A673 (cell line): ENCODE results near the gene SIK3. TPM values are rescaled to one million over a fixed set of nuclear protein-coding genes. Genes with fewer than 3 reads are reported as not detected.
A peak's percentile ranks its signal among the peaks of the same experiment; 100 is the strongest.

ENCODE experiments used
- BruUV-seq: library from RNA; stranded (reverse); fragments of 400-500 nt; replicated peaks from 2 replicates; lab custom pipeline; 2021; lab: Mats Ljungman, UMichigan
- CTCF ChIA-PET: fragments of 300-600 bp; sonication (Branson Sonifier 250); formaldehyde crosslinking; loops from one replicate; lab custom pipeline; 2022; ENCODE audit warnings: antibody characterized with exemption; lab: Charles Lee
- POLR2A ChIA-PET: fragments of 300-600 bp; sonication (Branson Sonifier 250); formaldehyde crosslinking; loops from one replicate; lab custom pipeline; 2022; ENCODE audit warnings: antibody characterized with exemption; ENCODE audit not compliant: low non-redundant PET; lab: Charles Lee
- DNase-seq: peaks from one replicate; pipeline ENCODE4 v3.0.0-alpha.2; 2015; ENCODE audit warnings: low spot score
- H3K27ac ChIP-seq: fragments of 200-600 bp; sonication (generic); 2 replicates; pipeline ENCODE4 v1.5.1; 2016; ENCODE audit warnings: mixed run types, low read depth, mild to moderate bottlenecking, mixed read lengths, antibody characterized with exemption, low read length; ENCODE audit not compliant: poor library complexity, severe bottlenecking
- H3K27me3 ChIP-seq: fragments of 200-600 bp; sonication (generic); replicated peaks from 2 replicates; pipeline ENCODE4 v1.6.1; 2017; ENCODE audit warnings: mixed run types, low read depth, mild to moderate bottlenecking, mixed read lengths, antibody characterized with exemption, low read length; ENCODE audit not compliant: insufficient read depth, poor library complexity
- H3K36me3 ChIP-seq: fragments of 200-600 bp; sonication (generic); 2 replicates; pipeline ENCODE4 v1.6.1; 2016; ENCODE audit warnings: mixed run types, mild to moderate bottlenecking, mixed read lengths, antibody characterized with exemption, low read length; ENCODE audit not compliant: insufficient read depth, poor library complexity, severe bottlenecking
- H3K4me1 ChIP-seq: fragments of 200-600 bp; sonication (generic); 2 replicates; pipeline ENCODE4 v1.6.1; 2017; ENCODE audit warnings: mixed run types, mild to moderate bottlenecking, mixed read lengths, antibody characterized with exemption, low read length; ENCODE audit not compliant: insufficient read depth, poor library complexity, severe bottlenecking
- H3K4me3 ChIP-seq: fragments of 200-600 bp; sonication (generic); 2 replicates; pipeline ENCODE4 v1.5.1; 2016; ENCODE audit warnings: low read depth, mixed run types, mild to moderate bottlenecking, mixed read lengths, low read length; ENCODE audit not compliant: poor library complexity, severe bottlenecking
- H3K9me3 ChIP-seq: fragments of 200-600 bp; sonication (generic); 2 replicates; pipeline ENCODE4 v1.6.1; 2016; ENCODE audit warnings: mixed run types, low read depth, mild to moderate bottlenecking, mixed read lengths, antibody characterized with exemption, low read length; ENCODE audit not compliant: poor library complexity, severe bottlenecking
- CTCF ChIP-seq: fragments of 300-800, 200-600 bp; sonication (generic); conservative IDR thresholded peaks from 2 replicates; pipeline ENCODE4 v1.5.1; 2017; ENCODE audit warnings: low read depth, mild to moderate bottlenecking, antibody characterized with exemption, low read length, moderate library complexity, mixed read lengths
- EZH2 ChIP-seq: fragments of 200-600 bp; sonication (generic); IDR thresholded peaks from 2 replicates; pipeline ENCODE4 v1.6.1; 2017; ENCODE audit warnings: borderline replicate concordance, low read depth, mild to moderate bottlenecking, mixed read lengths, antibody characterized with exemption, low read length; ENCODE audit not compliant: poor library complexity, severe bottlenecking
- intact Hi-C: fragments of 100-400 bp; cut with micrococcal nuclease; formaldehyde crosslinking; loops from one replicate; pipeline ENCODE4 v1.10.0; 2022; ENCODE audit not compliant: unreplicated experiment
- total RNA-seq: library from RNA; stranded (reverse); gene quantifications from 2 replicates; pipeline ENCODE4 v1.2.3, GENCODE V29; 2021

The SIK3 gene
- total RNA-seq, 1 experiment from 2014 or later, result 81.7 TPM

GRCh38 chr11:117045196-117045595 is 53.0 kb downstream of the SIK3 start:
- no peak for TF ChIP-seq EZH2
- no peak for TF ChIP-seq CTCF
- POLR2A ChIA-PET, result interaction anchor here (0.6 kb wide), 2 partner anchors 14 to 73 kb away, joined by 3 read pairs; no protein-coding TSS in a partner anchor
- H3K4me3 ChIP-seq, result no peak overlapping the region
- CTCF ChIA-PET, result no interaction called here
- BruUV-seq, result no TSS peak
- peak overlapping the region; percentile 14 for H3K27ac ChIP-seq
- H3K27me3 ChIP-seq, result no peaks in the 10 kb centered on the region
- H3K36me3 ChIP-seq, result no peaks in the 10 kb centered on the region
- peak; percentile 58 for DNase-seq
- no peaks in the 10 kb centered on the region for H3K9me3 ChIP-seq
- intact Hi-C loops, result no loop called here
- H3K4me1 ChIP-seq, result peaks cover 48% of the 10 kb centered on the region

GRCh38 chr11:117044287-117045035 is 53.8 kb downstream of the SIK3 start:
- no TSS peak for BruUV-seq
- DNase-seq, result no peak

GRCh38 chr11:117042689-117043088 is 55.5 kb downstream of the SIK3 start:
- POLR2A ChIA-PET, result no interaction called here
- no peak for TF ChIP-seq EZH2
- TF ChIP-seq CTCF, result no peak
- no peaks in the 10 kb centered on the region for H3K9me3 ChIP-seq
- H3K4me1 ChIP-seq, result peaks cover 61% of the 10 kb centered on the region
- peak overlapping the region; percentile 6 for H3K27ac ChIP-seq
- CTCF ChIA-PET, result no interaction called here
- H3K36me3 ChIP-seq, result no peaks in the 10 kb centered on the region
- intact Hi-C loops, result no loop called here
- H3K4me3 ChIP-seq, result no peak overlapping the region
- no TSS peak for BruUV-seq
- H3K27me3 ChIP-seq, result no peaks in the 10 kb centered on the region
- no peak for DNase-seq

More at GRCh38 chr11:117044287-117045035, 53.8 kb downstream of the SIK3 start:
- H3K27ac ChIP-seq, result peak overlapping the region; percentile 8
- no peak for TF ChIP-seq CTCF
- no peak for TF ChIP-seq EZH2
- no peaks in the 10 kb centered on the region for H3K9me3 ChIP-seq
- H3K4me1 ChIP-seq, result peaks cover 54% of the 10 kb centered on the region
- no peaks in the 10 kb centered on the region for H3K27me3 ChIP-seq
- POLR2A ChIA-PET, result interaction anchor here (0.5 to 0.6 kb wide), 2 partner anchors 27 to 72 kb away, joined by 3 to 5 read pairs; no protein-coding TSS in a partner anchor
- CTCF ChIA-PET, result no interaction called here
- H3K36me3 ChIP-seq, result no peaks in the 10 kb centered on the region
- intact Hi-C loops, result no loop called here
- H3K4me3 ChIP-seq, result no peak overlapping the region
